ENCODE data around the gene ZBTB39.
"Not testable (repeated sequence)": the region's sequence is repeated elsewhere in the genome, so short reads cannot be mapped to it uniquely, and the experiment has no call there.

ZBTB39 gene

GRCh38 chr12:57019983-57020719, 13.8 kb upstream of the ZBTB39 start:
- POLR2A ChIA-PET (ENCODE audit: low non-redundant PET), result no interaction called here
- TF ChIP-seq, protein P1, sequence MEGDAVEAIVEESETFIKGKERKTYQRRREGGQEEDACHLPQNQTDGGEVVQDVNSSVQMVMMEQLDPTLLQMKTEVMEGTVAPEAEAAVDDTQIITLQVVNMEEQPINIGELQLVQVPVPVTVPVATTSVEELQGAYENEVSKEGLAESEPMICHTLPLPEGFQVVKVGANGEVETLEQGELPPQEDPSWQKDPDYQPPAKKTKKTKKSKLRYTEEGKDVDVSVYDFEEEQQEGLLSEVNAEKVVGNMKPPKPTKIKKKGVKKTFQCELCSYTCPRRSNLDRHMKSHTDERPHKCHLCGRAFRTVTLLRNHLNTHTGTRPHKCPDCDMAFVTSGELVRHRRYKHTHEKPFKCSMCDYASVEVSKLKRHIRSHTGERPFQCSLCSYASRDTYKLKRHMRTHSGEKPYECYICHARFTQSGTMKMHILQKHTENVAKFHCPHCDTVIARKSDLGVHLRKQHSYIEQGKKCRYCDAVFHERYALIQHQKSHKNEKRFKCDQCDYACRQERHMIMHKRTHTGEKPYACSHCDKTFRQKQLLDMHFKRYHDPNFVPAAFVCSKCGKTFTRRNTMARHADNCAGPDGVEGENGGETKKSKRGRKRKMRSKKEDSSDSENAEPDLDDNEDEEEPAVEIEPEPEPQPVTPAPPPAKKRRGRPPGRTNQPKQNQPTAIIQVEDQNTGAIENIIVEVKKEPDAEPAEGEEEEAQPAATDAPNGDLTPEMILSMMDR (conservative IDR thresholded peaks at IDR 0.05; ENCODE audit: low read depth), result no peak
- DNase-seq (ENCODE audit: low spot score), result no peak
- H3K27ac ChIP-seq, result no peak overlapping the region
- CTCF ChIA-PET, result interaction anchor here (0.6 to 1.1 kb wide), 3 partner anchors 28 to 408 kb away, joined by 3 to 4 read pairs (median 3); no protein-coding TSS in a partner anchor

DNA sequence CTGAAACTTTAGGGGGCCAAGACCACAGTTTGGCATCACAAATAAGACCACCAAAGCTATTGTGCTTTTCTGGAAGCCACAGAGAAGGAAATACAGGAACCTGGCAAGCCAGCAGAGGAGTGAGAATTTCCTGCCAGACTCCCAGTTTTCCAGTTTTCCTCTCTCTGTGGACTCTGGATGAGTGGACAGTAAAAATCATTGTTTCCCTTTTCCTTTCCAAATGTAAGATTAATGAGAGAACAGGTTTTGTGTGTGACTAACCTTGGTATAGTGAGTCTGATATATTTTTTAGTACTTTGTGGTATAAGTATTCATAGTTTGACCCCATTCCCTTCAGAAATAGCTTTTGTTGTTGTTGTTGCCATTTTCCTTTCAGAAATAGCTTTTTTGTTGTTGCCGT, 12.6 kb upstream of the ZBTB39 start:
- TF ChIP-seq, protein P1 (conservative IDR thresholded peaks at IDR 0.05; ENCODE audit: low read depth), result no peak
- DNase-seq (ENCODE audit: low spot score), result no peak
- no peak overlapping the region for H3K27ac ChIP-seq
- CTCF ChIA-PET, result interaction anchor here (0.6 to 1.0 kb wide), 3 partner anchors 12 to 79 kb away, joined by 3 read pairs; no protein-coding TSS in a partner anchor
- POLR2A ChIA-PET (ENCODE audit: low non-redundant PET), result no interaction called here

- DNase-seq (ENCODE audit: low spot score); H3K27ac ChIP-seq; POLR2A ChIA-PET (ENCODE audit: low non-redundant PET): not testable (repeated sequence)
- CTCF ChIA-PET, result interaction anchor here (0.6 to 1.0 kb wide), 2 partner anchors 14 to 443 kb away, joined by 3 read pairs; no protein-coding TSS in a partner anchor
Measured at GRCh38 chr12:57018353-57018752, 12.0 kb upstream of the ZBTB39 start.

GRCh38 chr12:57016348-57016747, 10.0 kb upstream of the ZBTB39 start, which contains the start of gene TAC3:
Gene TAC3, minus strand, starts transcription at chr12:57016529. Its CDS starts 732 bp downstream, at chr12:57015797.
- DNase-seq (ENCODE audit: low spot score), result no peak
- ChIA-PET POLR2A (ENCODE audit: low non-redundant PET) (interaction anchor here (0.5 kb wide), 1 partner anchor 96 kb away, joined by 3 read pairs; no protein-coding TSS in a partner anchor), CTCF (interaction anchor here (0.8 to 1.1 kb wide), 3 partner anchors 8 to 46 kb away, joined by 4 to 6 read pairs (median 4); no protein-coding TSS in a partner anchor)
- no peak within 1 kb of the TSS for H3K27ac ChIP-seq
- TF ChIP-seq, protein P1 (conservative IDR thresholded peaks at IDR 0.05; ENCODE audit: low read depth), result no peak

DNA sequence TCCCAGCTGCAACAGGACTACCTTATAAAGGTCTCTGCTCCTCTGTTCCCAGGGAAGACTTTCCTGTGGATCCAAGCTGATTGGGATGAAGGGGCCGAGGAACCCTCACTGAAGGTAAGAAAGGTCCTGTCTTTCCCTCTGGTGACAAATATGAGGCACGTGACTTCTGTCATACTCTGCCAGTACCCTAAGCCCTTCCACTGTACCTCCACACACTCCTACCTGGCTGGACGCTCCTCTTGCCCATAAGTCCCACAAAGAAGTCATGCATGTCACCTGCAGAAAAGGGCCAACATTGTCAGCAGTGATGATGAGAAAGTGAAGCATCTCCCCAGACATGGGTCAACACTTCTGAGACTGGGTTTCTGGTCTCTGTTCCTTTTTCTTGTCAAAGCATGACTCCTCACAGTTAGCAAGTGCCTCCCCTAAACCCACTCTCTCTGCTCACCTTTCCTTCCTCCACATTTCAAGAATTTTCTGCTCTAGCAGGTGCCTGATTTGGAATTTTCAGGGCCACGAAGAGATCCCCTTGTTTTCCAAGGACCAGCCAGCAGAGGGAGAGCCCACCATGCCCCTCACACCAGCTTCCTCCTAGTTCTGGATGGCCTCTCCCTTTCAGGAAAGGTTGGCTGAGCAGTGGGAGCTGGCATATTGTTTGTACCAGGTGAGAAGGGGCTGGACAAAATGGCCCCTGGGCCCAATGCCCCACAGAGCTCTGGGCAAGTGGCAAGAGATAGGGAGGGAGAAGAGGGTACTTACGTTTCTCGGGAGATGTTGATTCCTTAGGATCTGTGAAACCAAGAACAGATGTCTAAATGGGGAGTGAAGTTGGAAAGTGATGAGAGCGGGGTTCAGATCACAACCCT, 6.5 kb upstream of the ZBTB39 start:
- ChIA-PET CTCF (no interaction called here), POLR2A (ENCODE audit: low non-redundant PET) (no interaction called here)
- H3K27ac ChIP-seq, result no peak overlapping the region
- TF ChIP-seq, protein P1 (conservative IDR thresholded peaks at IDR 0.05; ENCODE audit: low read depth), result no peak
- no peak for DNase-seq (ENCODE audit: low spot score)

GRCh38 chr12:57011438-57012424, 5.4 kb upstream of the ZBTB39 start:
- TF ChIP-seq, protein P1 (conservative IDR thresholded peaks at IDR 0.05; ENCODE audit: low read depth), result no peak
- ChIA-PET CTCF (interaction anchor here (1.3 kb wide), 1 partner anchor 10 kb away, joined by 5 read pairs; no protein-coding TSS in a partner anchor), POLR2A (ENCODE audit: low non-redundant PET) (no interaction called here)
- DNase-seq (ENCODE audit: low spot score), result no peak
- no peak overlapping the region for H3K27ac ChIP-seq

Measured in RWPE1 (cell line).